Neuronal stem cell (in vitro differentiated cells): Measurements from ENCODE around the gene ZSCAN23.

Experiments used
- DNase-seq: peaks from one replicate; pipeline ENCODE4 v3.0.0-alpha.2; 2013; ENCODE audit warnings: low spot score
- H2AFZ ChIP-seq: one replicate; pipeline ENCODE4 v1.6.1; 2013; ENCODE audit warnings: mild to moderate bottlenecking, low read length, inconsistent platforms
- H2AK5ac ChIP-seq: 2 replicates; pipeline ENCODE4 v1.6.1; 2013; ENCODE audit warnings: low read depth, mild to moderate bottlenecking, inconsistent platforms, low read length, moderate library complexity, mixed read lengths
- H2BK120ac ChIP-seq: 2 replicates; pipeline ENCODE4 v1.6.1; 2013; ENCODE audit warnings: low read depth, mild to moderate bottlenecking, inconsistent platforms, low read length, moderate library complexity, mixed read lengths
- H2BK12ac ChIP-seq: one replicate; pipeline ENCODE4 v1.6.1; 2013; ENCODE audit warnings: low read length, inconsistent platforms
- H2BK15ac ChIP-seq: 2 replicates; pipeline ENCODE4 v1.6.1; 2013; ENCODE audit warnings: mild to moderate bottlenecking, low read length, inconsistent platforms, mixed read lengths
- H2BK5ac ChIP-seq: one replicate; pipeline ENCODE4 v1.6.1; 2013; ENCODE audit warnings: inconsistent platforms, mild to moderate bottlenecking, low read length, moderate library complexity
- H3K14ac ChIP-seq: one replicate; pipeline ENCODE4 v1.6.1; 2013; ENCODE audit warnings: low read length, inconsistent platforms
- H3K18ac ChIP-seq: 2 replicates; pipeline ENCODE4 v1.6.1; 2013; ENCODE audit warnings: low read length, inconsistent platforms
- H3K23ac ChIP-seq: 2 replicates; pipeline ENCODE4 v1.6.1; 2013; ENCODE audit warnings: low read depth, mild to moderate bottlenecking, mixed read lengths, low read length, inconsistent platforms; ENCODE audit not compliant: poor library complexity
- H3K27ac ChIP-seq: replicated peaks from 3 replicates; pipeline ENCODE4 v1.5.1; 2013; ENCODE audit warnings: low read length, inconsistent platforms
- H3K27me3 ChIP-seq, 3 experiments: 2 replicates each; pipeline ENCODE4 v1.6.1; 2013; ENCODE audit warnings: low read length in 3 of 3, mild to moderate bottlenecking in 2 of 3, inconsistent platforms in 1 of 3, low read depth in 1 of 3, mixed read lengths in 1 of 3, moderate library complexity in 1 of 3; ENCODE audit not compliant: control insufficient read depth in 3 of 3, insufficient read depth in 3 of 3
- H3K36me3 ChIP-seq, 2 donors: replicated peaks in 1 of 2; 2 replicates each; pipeline ENCODE4 v1.6.1; 2013; ENCODE audit warnings: low read length in 2 of 2; ENCODE audit not compliant: control insufficient read depth in 2 of 2, insufficient read depth in 2 of 2
- H3K4ac ChIP-seq: 2 replicates; pipeline ENCODE4 v1.6.1; 2013; ENCODE audit warnings: inconsistent platforms, mild to moderate bottlenecking, low read length, moderate library complexity
- H3K4me1 ChIP-seq, 2 donors: 1 replicate in 1 of 2; 2 replicates in 1 of 2; pipeline ENCODE4 v1.6.1; 2013; ENCODE audit warnings: low read length in 2 of 2, low read depth in 1 of 2; ENCODE audit not compliant: control insufficient read depth in 2 of 2, insufficient read depth in 1 of 2
- H3K4me2 ChIP-seq: one replicate; pipeline ENCODE4 v1.6.1; 2013; ENCODE audit warnings: mild to moderate bottlenecking, low read length, inconsistent platforms; ENCODE audit not compliant: insufficient read depth, poor library complexity, severe bottlenecking
- H3K4me3 ChIP-seq, 2 donors: 2 replicates each; pipeline ENCODE4 v1.5.1; 2013; ENCODE audit warnings: low read length in 2 of 2, mild to moderate bottlenecking in 2 of 2, inconsistent platforms in 1 of 2, moderate library complexity in 1 of 2
- H3K79me1 ChIP-seq: one replicate; pipeline ENCODE4 v1.6.1; 2013; ENCODE audit warnings: low read depth, mild to moderate bottlenecking, inconsistent platforms, low read length, moderate library complexity
- H3K9ac ChIP-seq: one replicate; pipeline ENCODE4 v1.6.1; 2013; ENCODE audit warnings: mild to moderate bottlenecking, low read depth, low read length, inconsistent platforms; ENCODE audit not compliant: poor library complexity
- H3K9me3 ChIP-seq, 2 donors: replicated peaks in 1 of 2; 2 replicates each; pipeline versions ENCODE3 to v1.6.1; 2013; ENCODE audit warnings: low read length in 2 of 2, mild to moderate bottlenecking in 2 of 2, inconsistent platforms in 1 of 2, low read depth in 1 of 2, mixed read lengths in 1 of 2, moderate library complexity in 1 of 2; ENCODE audit not compliant: control insufficient read depth in 2 of 2, insufficient read depth in 1 of 2
- H4K8ac ChIP-seq: one replicate; pipeline ENCODE4 v1.6.1; 2013; ENCODE audit warnings: low read depth, mild to moderate bottlenecking, inconsistent platforms, low read length, moderate library complexity
- H4K91ac ChIP-seq: one replicate; pipeline ENCODE4 v1.6.1; 2013; ENCODE audit warnings: low read length, low read depth, mild to moderate bottlenecking, inconsistent platforms; ENCODE audit not compliant: poor library complexity
- WGBS, 2 donors: extraction: QIAGEN DNeasy Blood & Tissue Kit; methylation state at CpG; one replicate each; pipeline ENCODE4 v1.1.7; 2013; ENCODE audit warnings: missing lambda C conversion rate in 2 of 2, mixed read lengths in 1 of 2; ENCODE audit not compliant: insufficient read length in 2 of 2, insufficient replicate concordance in 1 of 2; ENCODE audit errors: extremely low coverage in 2 of 2; 5-methylcytosine and 5-hydroxymethylcytosine counted together

The ZSCAN23 gene

DNA sequence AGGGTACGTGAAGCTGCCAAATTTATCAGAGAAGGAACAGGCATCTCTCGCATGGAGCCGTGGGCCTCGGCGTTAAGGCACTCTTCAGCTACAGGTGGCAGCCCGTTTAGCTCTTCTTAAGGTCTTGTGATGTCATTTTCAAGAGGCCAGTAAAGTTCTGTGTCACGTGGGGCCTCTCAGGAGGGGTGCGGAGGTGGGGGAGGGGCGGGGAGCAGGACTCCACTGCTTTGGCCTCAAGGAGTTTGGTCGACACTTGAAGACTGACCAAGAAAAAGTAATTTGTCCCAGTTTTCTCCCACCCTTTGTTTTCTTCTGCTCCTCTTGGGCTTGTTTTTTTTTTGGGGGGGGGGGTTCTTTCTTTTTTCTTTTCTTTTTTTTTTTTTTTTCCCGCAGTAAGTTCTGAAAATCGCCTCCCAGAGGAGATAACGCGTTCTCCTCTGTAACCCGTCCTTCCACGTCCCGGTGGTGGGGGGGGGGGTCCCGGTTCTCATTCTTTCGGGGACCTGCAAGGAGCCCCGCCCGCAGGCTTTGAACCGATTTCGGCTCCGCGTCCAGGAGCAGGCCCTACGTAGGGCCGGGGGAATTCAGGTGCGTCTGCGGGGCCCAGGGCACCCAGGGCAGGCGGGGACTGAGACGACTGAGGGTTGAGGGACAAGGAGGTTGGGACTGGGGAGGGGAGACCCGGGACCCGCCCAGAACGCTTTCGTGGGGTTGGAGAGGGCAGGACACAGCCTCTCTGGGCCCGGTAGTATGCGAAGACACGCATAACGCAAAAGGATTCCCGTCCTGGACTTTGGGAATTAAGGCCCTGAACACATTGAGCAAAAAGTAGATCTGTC lies 46.3 kb upstream of the ZSCAN23 start:
- Histone ChIP-seq H2BK5ac (no peak overlapping the region), H2BK15ac (peak overlapping the region; percentile 67), H3K9me3 (no peaks in the 10 kb centered on the region), H3K4me3 (peak overlapping the region; percentile 58 to 78), H3K79me1 (no peaks in the 10 kb centered on the region), H3K14ac (peak overlapping the region; percentile 82), H3K23ac (peak overlapping the region; percentile 91), H3K4me1 (peaks cover 0 to 2% of the 10 kb centered on the region in 2 donors), H3K9ac (peak overlapping the region; percentile 70), H2AK5ac (peak overlapping the region; percentile 63), H3K18ac (peak overlapping the region; percentile 92), H4K8ac (no peak overlapping the region), H2BK120ac (no peak overlapping the region), H2BK12ac (no peak overlapping the region), H3K4ac (peak overlapping the region; percentile 66), H3K27me3 (peaks cover 0 to 12% (median 0%) of the 10 kb centered on the region in 3 experiments), H3K36me3 (no peaks in the 10 kb centered on the region), H4K91ac (no peak overlapping the region), H3K4me2 (peak overlapping the region; percentile 69), H2AFZ (peak overlapping the region; percentile 95), H3K27ac (no peak overlapping the region)
- DNase-seq = peak; percentile 72
- no CpG with 5 or more reads among the region's 40 CpGs for WGBS, 2 donors

DNA sequence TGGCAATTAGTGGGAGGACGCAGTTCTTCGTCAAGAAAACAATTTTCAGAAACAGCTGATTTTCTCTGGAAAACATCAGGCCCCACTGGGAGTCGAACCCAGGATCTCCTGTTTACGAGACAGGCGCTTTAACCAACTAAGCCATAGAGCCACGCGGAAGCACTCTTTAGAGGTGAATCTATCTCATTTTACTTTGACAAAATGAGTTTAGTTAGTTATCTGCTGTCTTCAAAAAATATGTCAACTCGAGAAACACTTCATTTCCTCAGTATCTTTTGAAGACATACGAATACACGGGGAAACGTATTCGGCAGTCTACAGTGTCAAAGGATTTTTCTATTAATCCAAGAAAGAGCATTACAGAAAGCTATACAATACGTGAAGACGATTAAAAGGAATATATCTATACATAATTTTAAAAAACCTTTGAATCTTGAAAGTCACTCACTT lies 45.6 kb upstream of the ZSCAN23 start:
- Histone ChIP-seq H3K36me3 (no peaks in the 10 kb centered on the region), H2BK120ac (no peak overlapping the region), H3K23ac (no peak overlapping the region), H3K27ac (no peak overlapping the region), H2BK5ac (no peak overlapping the region), H3K9ac (no peak overlapping the region), H4K91ac (no peak overlapping the region), H3K4me2 (no peak overlapping the region), H3K18ac (no peak overlapping the region), H3K4me1 (peaks cover 0 to 2% of the 10 kb centered on the region in 2 donors), H3K14ac (no peak overlapping the region), H2BK12ac (no peak overlapping the region), H2BK15ac (no peak overlapping the region), H3K79me1 (no peaks in the 10 kb centered on the region), H3K4ac (no peak overlapping the region), H2AFZ (peak overlapping the region; percentile 95), H3K9me3 (no peaks in the 10 kb centered on the region), H3K4me3 (peak overlapping the region; percentile 58 to 72), H2AK5ac (no peak overlapping the region), H4K8ac (no peak overlapping the region), H3K27me3 (peaks cover 0 to 12% (median 0%) of the 10 kb centered on the region in 3 experiments)
- peak; percentile 57 for DNase-seq
- WGBS, 2 donors = no CpG with 5 or more reads among the region's 14 CpGs

DNA sequence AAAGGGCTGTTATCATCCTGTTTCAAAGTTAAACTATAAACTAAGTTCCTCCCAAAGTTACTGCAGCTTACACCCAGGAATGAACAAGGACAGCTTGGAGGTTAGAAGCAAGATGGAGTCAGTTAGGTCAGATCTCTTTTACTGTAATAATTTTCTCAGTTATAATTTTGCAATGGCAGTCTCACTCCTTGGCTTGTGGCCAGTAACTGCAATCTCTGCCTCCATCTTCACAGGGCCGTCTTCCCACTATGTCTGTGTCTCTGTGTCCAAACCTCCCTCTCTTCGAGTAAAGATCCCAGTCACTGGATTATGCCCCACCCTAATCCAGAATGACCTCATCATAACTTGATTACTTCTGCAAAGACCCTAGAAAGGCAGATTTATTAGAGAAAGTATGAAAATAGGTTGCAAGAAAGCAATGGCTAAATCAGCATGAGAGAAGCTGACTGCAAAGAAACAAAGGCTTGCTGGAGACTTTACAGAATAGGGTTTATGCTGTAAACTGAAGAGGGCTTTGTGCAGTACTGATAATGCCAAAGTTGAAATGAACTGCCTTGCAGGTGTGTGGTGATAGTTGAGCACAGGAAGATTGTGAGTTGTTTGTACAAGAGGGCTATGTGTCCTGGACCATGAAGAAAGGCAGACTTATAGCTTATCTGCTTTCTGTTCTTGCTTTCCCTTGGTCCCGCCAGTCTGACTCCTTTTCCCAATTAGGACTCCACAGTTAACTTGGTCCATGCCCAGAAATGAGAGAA lies 43.9 kb upstream of the ZSCAN23 start:
- H2BK15ac ChIP-seq = no peak overlapping the region
- no peak overlapping the region for H3K18ac ChIP-seq
- H3K27me3 ChIP-seq = peaks cover 0 to 15% (median 0%) of the 10 kb centered on the region in 3 experiments
- no peak overlapping the region for H2AK5ac ChIP-seq
- H3K14ac ChIP-seq = no peak overlapping the region
- no peak overlapping the region for H4K91ac ChIP-seq
- no peak overlapping the region for H3K23ac ChIP-seq
- H3K4me2 ChIP-seq = no peak overlapping the region
- H2AFZ ChIP-seq = no peak overlapping the region
- no peaks in the 10 kb centered on the region for H3K79me1 ChIP-seq
- no peak overlapping the region for H3K27ac ChIP-seq
- no peak overlapping the region for H3K4me3 ChIP-seq
- no peaks in the 10 kb centered on the region for H3K9me3 ChIP-seq
- H2BK12ac ChIP-seq = no peak overlapping the region
- H4K8ac ChIP-seq = no peak overlapping the region
- no peak overlapping the region for H3K4ac ChIP-seq
- no peak overlapping the region for H3K9ac ChIP-seq
- no peaks in the 10 kb centered on the region for H3K36me3 ChIP-seq
- H2BK5ac ChIP-seq = no peak overlapping the region
- peaks cover 0 to 2% of the 10 kb centered on the region in 2 donors for H3K4me1 ChIP-seq
- no peak overlapping the region for H2BK120ac ChIP-seq
- no CpG with 5 or more reads among the region's 3 CpGs for WGBS, 2 donors
- DNase-seq = no peak

DNA sequence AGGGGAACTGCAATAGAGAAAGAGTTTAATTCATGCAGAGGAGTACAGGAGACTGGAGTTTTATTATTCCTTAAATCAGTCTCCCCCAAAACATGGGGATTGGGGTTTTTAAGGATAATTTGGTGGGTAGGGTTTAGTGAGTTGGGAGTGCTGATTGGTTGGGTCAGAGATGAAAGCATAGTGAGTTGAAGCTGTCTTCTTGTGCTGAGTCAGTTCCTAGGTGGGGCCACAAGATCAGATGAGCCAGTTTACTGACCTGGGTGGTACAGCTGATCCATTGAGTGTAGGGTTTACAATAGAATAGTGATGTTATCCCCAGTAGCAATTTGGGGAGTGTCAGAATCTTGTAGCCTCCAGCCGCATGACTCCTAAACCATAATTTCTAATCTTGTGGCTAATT lies 43.2 kb upstream of the ZSCAN23 start:
- no peak overlapping the region for H2BK120ac ChIP-seq
- H2BK5ac ChIP-seq = no peak overlapping the region
- no peak overlapping the region for H4K8ac ChIP-seq
- no peak overlapping the region for H3K27ac ChIP-seq
- peaks cover 0 to 2% of the 10 kb centered on the region in 2 donors for H3K4me1 ChIP-seq
- no peak overlapping the region for H2BK15ac ChIP-seq
- DNase-seq = no peak
- no peaks in the 10 kb centered on the region for H3K79me1 ChIP-seq
- peaks cover 0 to 19% (median 0%) of the 10 kb centered on the region in 3 experiments for H3K27me3 ChIP-seq
- H3K4me3 ChIP-seq = no peak overlapping the region
- H3K23ac ChIP-seq = no peak overlapping the region
- no peak overlapping the region for H3K9ac ChIP-seq
- H2BK12ac ChIP-seq = no peak overlapping the region
- no peak overlapping the region for H3K14ac ChIP-seq
- no peak overlapping the region for H3K4ac ChIP-seq
- no peak overlapping the region for H4K91ac ChIP-seq
- no peaks in the 10 kb centered on the region for H3K36me3 ChIP-seq
- no peak overlapping the region for H2AK5ac ChIP-seq
- no peak overlapping the region for H2AFZ ChIP-seq
- no CpG with 5 or more reads among the region's 1 CpG for WGBS, 2 donors
- H3K4me2 ChIP-seq = no peak overlapping the region
- no peaks in the 10 kb centered on the region for H3K9me3 ChIP-seq
- H3K18ac ChIP-seq = no peak overlapping the region
